Measurements from ENCODE around the gene RTL10. TPM values are rescaled to one million over a fixed set of nuclear protein-coding genes. Genes with fewer than 3 reads are reported as not detected.

The RTL10 gene
- total and polyA plus RNA-seq, 5 donors: 5.8 to 9.9 (median 7.9) TPM

DNA sequence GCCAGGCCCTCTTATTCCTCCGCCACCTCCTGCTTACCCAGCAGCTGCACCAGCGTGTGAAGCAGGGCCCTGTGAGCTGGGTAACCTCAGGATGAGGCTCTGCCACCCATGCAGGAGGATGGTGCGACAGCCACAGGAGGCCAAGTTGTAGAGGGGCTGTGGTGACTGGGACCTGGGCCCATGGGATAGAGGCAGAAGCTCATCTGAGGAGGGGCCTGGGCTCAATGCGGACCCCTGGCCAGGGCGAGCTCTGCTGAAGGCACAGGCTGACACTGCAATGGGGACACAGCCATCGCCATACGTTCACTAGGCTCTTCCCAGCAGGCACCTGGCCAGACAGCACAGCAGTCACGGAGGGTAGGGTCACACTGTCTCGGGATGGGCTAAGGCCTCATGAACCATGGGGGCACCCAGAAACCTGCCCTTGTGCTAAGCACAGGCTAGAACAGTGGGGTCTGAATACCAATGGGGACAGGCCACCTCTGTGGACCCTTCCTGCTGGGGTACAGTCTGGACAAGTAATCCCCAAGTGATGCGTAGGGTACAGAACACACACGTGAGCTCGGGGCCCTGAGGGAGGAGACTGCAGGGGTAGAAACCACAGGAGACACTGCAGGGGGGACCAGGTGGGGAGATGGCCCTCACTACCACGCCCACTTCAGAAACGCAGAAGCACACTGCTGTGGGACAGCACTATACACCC is 35.3 kb downstream of the RTL10 start:
- H3K27ac ChIP-seq (ENCODE audit: low read length): no peak overlapping the region
- no peaks in the 10 kb centered on the region for H3K4me1 ChIP-seq (ENCODE audit: control insufficient read depth, insufficient read depth, low read length)
- 94% methylated on average over 14 of the region's 14 CpGs for WGBS
- no peak overlapping the region for H3K4me3 ChIP-seq (ENCODE audit: low read length)
- ATAC-seq (no peak), DNase-seq (no peak)
- no peaks in the 10 kb centered on the region for H3K9me3 ChIP-seq (ENCODE audit: control insufficient read depth, low read length)
- intact Hi-C loops (cut with DNase I): no loop called here
- H3K27me3 ChIP-seq (ENCODE audit: control insufficient read depth, insufficient read depth): no peaks in the 10 kb centered on the region

DNA sequence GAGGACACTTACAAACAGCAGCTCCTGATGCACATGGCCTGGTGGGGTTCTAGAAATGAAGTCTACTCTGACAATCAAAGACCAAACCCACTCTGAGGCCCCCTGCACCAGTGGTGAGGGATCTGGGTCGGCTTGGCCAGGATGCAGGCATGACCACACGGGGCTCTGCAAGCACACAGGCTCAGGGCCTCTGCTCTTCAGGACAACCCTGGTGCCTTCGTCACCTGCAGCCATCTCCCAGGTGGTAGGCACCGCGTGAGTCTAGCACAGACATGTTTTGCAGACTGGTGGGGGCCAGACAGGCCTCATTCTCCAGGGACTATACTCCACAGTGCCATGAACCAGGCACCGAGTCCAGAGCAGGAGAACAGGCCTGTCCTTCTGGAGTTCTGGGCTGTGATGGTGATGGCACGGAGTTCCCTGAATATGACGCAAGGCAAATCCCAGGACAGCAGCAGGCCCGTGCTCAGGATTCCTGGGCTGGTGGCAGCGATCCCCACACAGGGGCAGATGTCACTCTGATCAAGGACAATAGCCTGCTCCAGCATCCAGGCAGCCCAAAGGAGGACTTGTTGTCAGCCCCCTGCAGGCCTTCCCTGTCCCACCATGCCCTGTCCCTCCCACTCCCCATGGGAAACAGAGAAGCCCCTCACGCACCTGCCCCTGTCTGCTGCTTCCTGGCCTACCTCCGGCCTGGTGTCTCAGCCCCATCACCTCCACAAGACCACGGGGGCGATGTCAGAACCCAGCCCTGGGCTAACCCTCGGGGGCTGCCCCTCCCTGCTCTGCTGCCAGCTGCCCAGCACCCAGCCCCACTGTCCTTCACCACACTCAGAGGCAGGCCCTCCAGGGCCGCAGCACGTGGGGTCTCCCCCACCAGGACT is 36.1 kb downstream of the RTL10 start:
- H3K4me3 ChIP-seq (ENCODE audit: low read length): no peak overlapping the region
- intact Hi-C loops (cut with DNase I): no loop called here
- H3K9me3 ChIP-seq (ENCODE audit: control insufficient read depth, low read length): no peaks in the 10 kb centered on the region
- ATAC-seq (no peak), DNase-seq (no peak)
- H3K27me3 ChIP-seq (ENCODE audit: control insufficient read depth, insufficient read depth): no peaks in the 10 kb centered on the region
- WGBS: 89% methylated on average over 17 of the region's 17 CpGs
- no peak overlapping the region for H3K27ac ChIP-seq (ENCODE audit: low read length)
- no peaks in the 10 kb centered on the region for H3K4me1 ChIP-seq (ENCODE audit: control insufficient read depth, insufficient read depth, low read length)

DNA sequence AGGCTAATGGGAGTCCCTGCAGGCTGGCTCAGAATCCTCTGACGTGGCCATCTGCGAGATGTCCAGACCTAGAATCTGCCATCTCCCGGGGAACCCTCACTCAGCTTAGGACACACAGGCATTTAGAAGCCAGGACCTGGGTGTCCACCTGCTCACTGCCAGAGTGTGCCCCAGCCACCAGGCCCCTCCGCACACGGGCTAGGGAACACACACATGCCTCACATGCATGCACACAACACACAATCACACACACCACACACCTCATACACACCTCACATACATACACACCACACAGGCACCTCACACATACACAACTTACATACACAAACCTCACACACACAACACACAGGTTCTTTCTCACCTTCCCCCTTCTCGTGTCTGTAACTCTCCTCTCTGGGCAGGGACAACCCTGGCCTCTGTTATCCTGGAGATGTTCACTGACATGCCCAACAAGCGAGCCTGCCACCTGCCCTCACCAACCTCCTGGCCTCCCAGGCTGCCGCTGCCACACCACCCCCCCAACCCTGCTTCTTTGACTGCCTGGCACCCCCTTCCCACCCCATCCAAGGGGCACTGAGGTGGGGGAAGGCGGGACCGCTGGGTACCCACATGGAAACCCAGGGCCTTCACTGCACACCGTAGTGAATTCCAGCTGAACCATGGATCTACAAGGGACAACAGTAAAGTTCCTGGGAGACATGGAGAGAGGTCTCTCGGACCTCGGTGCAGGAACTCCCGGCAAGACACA is 38.1 kb downstream of the RTL10 start:
- WGBS: 91% methylated on average over 14 of the region's 14 CpGs
- no peaks in the 10 kb centered on the region for H3K27me3 ChIP-seq (ENCODE audit: control insufficient read depth, insufficient read depth)
- no peak for ATAC-seq
- DNase-seq: no peak
- no peaks in the 10 kb centered on the region for H3K9me3 ChIP-seq (ENCODE audit: control insufficient read depth, low read length)
- H3K27ac ChIP-seq (ENCODE audit: low read length): no peak overlapping the region
- H3K4me1 ChIP-seq (ENCODE audit: control insufficient read depth, insufficient read depth, low read length): no peaks in the 10 kb centered on the region
- intact Hi-C loops (cut with DNase I): no loop called here
- H3K4me3 ChIP-seq (ENCODE audit: low read length): no peak overlapping the region

DNA sequence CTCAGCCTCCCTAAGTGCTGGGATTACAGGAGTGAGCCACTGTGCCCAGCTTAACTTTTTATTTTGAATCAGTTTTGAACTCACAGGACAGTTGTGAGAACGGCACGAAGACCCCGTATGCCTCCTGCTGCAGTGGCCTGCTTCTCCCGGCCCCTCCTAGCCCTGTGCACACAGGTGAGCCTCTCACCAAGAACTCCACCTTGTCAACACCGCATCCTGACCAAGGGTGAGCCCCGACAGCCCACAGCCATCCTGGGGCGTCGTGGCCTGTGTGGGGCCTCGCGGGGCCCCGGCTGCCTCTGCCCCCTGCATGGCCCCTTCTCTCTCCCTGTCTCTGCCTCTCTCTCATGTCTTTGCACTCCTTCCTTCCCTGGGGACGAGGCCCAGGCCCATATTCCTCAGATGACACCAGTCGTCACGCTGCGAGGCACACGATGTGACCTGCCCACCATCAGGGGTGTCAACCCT is 38.8 kb downstream of the RTL10 start:
- no peaks in the 10 kb centered on the region for H3K27me3 ChIP-seq (ENCODE audit: control insufficient read depth, insufficient read depth)
- intact Hi-C loops (cut with DNase I): no loop called here
- ATAC-seq (no peak), DNase-seq (no peak)
- no peak overlapping the region for H3K4me3 ChIP-seq (ENCODE audit: low read length)
- no peak overlapping the region for H3K27ac ChIP-seq (ENCODE audit: low read length)
- 88% methylated on average over 16 of the region's 16 CpGs for WGBS
- no peaks in the 10 kb centered on the region for H3K4me1 ChIP-seq (ENCODE audit: control insufficient read depth, insufficient read depth, low read length)
- no peaks in the 10 kb centered on the region for H3K9me3 ChIP-seq (ENCODE audit: control insufficient read depth, low read length)

DNA sequence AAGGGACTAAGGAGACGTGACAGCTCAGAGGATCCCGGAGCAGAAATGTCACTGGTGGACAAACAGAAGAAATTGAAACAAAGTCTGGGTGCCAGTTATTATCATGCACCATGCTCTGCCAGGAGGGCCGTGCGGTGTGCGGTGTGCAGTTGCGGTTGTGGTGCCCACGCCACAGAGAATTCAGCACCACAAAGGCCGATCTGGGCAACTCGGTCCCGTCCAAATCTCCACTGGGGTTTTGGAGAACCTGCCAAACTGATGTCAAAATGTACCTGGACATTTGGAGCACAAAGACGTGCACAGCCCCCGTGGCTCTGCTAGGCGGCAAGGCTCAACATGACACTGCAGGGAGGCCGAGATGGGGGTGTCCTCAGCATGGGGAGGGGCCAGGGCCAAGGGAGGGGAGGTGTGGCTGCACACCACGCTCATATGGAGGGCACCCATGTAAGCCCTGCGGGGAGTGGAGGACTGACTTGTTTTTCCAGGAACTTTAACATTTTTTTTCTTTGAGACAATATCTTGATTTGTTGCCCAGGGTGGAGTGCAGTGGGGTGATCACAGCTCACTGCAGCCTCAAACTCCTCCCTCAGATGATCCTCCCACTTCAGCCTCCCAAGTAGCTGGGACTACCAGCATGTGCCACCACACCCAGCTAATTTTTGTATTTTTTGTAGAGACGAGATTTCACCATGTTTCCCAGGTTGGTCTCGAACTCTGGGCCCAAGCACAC is 39.4 kb downstream of the RTL10 start:
- 90% methylated on average over 18 of the region's 18 CpGs for WGBS
- no peak for ATAC-seq
- Histone ChIP-seq H3K27me3 (ENCODE audit: control insufficient read depth, insufficient read depth) (no peaks in the 10 kb centered on the region), H3K27ac (ENCODE audit: low read length) (no peak overlapping the region), H3K4me3 (ENCODE audit: low read length) (no peak overlapping the region), H3K9me3 (ENCODE audit: control insufficient read depth, low read length) (no peaks in the 10 kb centered on the region), H3K4me1 (ENCODE audit: control insufficient read depth, insufficient read depth, low read length) (no peaks in the 10 kb centered on the region)
- intact Hi-C loops (cut with DNase I): no loop called here
- DNase-seq: no peak

DNA sequence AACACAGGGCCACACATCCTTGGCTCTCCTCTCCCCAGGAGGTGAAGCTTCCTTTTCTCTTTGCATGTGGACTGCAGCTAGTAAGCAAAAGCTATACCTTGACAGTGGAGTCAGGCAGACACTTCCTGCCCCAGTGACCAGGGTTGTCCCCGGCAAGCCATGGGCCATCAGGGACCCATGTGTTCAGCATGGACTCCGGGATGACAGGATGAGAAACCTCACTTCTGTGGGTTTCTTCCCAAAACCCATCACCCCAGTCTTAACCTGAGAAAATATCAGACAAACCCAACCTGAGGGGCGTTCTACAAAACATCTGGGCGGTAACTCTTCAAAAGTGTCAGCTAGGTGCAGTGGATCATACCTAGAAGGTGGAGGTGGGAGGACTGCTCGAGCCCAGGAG is 40.2 kb downstream of the RTL10 start:
- no peak for ATAC-seq
- Histone ChIP-seq H3K9me3 (ENCODE audit: control insufficient read depth, low read length) (no peaks in the 10 kb centered on the region), H3K4me3 (ENCODE audit: low read length) (no peak overlapping the region), H3K4me1 (ENCODE audit: control insufficient read depth, insufficient read depth, low read length) (no peaks in the 10 kb centered on the region), H3K27me3 (ENCODE audit: control insufficient read depth, insufficient read depth) (no peaks in the 10 kb centered on the region), H3K27ac (ENCODE audit: low read length) (no peak overlapping the region)
- 89% methylated on average over 5 of the region's 5 CpGs for WGBS
- intact Hi-C loops (cut with DNase I): no loop called here
- DNase-seq: no peak

DNA sequence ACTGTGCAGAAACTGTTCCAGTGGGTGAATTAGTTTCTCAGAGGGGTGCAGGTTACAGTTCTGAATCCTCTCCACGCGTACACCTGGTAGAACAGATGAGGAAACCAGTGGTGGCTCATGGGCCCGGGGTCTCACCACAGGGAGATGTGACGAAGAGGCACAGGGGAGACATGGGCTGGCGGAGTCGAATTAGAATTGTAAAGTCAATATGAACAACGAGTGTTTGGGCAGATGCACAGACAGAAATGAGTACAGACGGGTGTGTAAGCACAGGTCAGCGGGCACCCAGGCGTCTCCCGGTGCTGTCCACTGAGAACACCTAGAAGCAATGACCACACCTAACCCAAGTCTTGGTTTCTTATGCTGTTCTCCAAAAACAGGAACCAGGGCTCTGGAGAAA is 41.8 kb downstream of the RTL10 start:
- peak in 1 of 3 donors; percentile 16 for DNase-seq
- H3K27me3 ChIP-seq (ENCODE audit: control insufficient read depth, insufficient read depth): no peaks in the 10 kb centered on the region
- peaks cover 2% of the 10 kb centered on the region for H3K4me1 ChIP-seq (ENCODE audit: control insufficient read depth, insufficient read depth, low read length)
- no peak for ATAC-seq
- intact Hi-C loops (cut with DNase I): no loop called here
- H3K4me3 ChIP-seq (ENCODE audit: low read length): no peak overlapping the region
- 96% methylated on average over 11 of the region's 11 CpGs for WGBS
- H3K27ac ChIP-seq (ENCODE audit: low read length): no peak overlapping the region
- H3K9me3 ChIP-seq (ENCODE audit: control insufficient read depth, low read length): no peaks in the 10 kb centered on the region

DNA sequence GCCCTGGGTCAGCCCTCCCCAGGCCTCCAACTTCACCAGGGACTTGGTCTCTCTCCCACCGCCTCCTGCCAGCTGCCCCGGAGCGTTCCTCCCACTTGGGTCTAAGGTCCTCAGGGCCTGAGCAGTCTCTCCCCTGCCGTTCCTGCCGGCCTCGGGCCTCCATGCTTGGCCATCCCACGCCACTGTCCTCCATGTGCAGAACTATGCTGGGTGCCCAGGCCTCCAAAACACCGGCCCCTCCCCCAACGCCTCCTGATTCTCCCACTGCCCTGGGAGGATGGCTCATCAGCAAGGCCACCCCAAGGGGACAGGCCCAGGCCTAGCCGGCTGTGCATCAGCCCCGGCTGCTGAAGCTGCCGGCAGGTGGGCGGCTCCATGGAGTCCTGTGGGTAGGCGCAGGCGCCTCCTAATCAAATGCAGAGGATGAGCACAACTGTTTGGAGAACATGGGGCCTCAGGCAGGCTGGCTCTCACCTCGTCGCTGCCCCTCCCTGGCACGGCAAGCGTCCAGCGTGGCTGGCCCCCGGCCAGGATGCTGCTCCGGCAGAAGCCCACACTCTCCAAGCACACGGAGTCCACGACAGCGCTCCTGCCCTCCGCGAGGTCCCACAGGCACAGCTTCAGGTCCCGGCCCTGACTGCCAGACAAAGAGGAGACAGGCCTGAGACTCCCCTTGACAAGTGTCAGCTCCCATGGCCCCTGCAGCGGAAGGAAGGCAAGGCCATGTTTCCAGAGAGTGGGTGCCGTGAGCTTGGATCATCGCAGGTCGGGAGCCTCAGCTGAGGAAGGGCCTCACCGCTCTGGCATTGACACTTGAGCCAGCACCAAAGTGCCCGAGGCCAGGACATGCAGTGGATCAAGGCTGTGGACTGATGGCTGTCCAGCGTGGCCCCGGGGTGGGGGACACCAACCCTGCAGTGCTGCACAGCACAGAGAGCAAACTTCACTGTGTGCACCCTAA is 42.6 kb downstream of the RTL10 start:
- Histone ChIP-seq H3K4me1 (ENCODE audit: control insufficient read depth, insufficient read depth, low read length) (peaks cover 2% of the 10 kb centered on the region), H3K9me3 (ENCODE audit: control insufficient read depth, low read length) (no peaks in the 10 kb centered on the region), H3K4me3 (ENCODE audit: low read length) (no peak overlapping the region), H3K27ac (ENCODE audit: low read length) (no peak overlapping the region), H3K27me3 (ENCODE audit: control insufficient read depth, insufficient read depth) (no peaks in the 10 kb centered on the region)
- WGBS: 76% methylated on average over 36 of the region's 36 CpGs
- intact Hi-C loops (cut with DNase I): no loop called here
- DNase-seq: peak in 2 of 3 donors; percentile 82 to 85
- peak; percentile 66 to 73 for ATAC-seq

DNA sequence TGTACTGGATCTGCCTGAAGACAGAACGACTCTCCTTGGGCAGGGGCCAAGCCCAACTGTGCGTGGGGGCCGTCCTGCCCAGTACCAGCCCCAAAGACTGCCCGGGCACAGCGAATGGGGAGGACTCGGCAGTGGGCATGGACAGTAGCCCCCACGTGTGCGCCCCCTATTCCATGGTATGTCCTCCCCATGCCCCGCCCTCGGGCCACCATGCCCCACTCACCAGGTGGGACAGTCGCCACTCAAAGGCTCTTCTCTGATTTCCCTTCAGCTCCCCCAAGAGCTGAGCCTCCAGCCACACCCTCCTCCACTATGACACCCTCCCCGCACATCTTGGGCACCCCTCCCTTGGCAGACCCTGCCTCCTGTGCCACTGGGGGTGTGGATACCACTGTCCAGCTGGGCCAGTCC is 43.5 kb downstream of the RTL10 start:
- DNase-seq (no peak), ATAC-seq (no peak)
- Histone ChIP-seq H3K9me3 (ENCODE audit: control insufficient read depth, low read length) (no peaks in the 10 kb centered on the region), H3K27me3 (ENCODE audit: control insufficient read depth, insufficient read depth) (no peaks in the 10 kb centered on the region), H3K4me1 (ENCODE audit: control insufficient read depth, insufficient read depth, low read length) (peaks cover 2% of the 10 kb centered on the region), H3K4me3 (ENCODE audit: low read length) (no peak overlapping the region), H3K27ac (ENCODE audit: low read length) (no peak overlapping the region)
- intact Hi-C loops (cut with DNase I): no loop called here
- WGBS: 86% methylated on average over 12 of the region's 12 CpGs

All from right cardiac atrium (tissue), 5 donors.